IMR-90 (cell line): ENCODE data around the gene TTC23L. TPM values are rescaled to one million over a fixed set of nuclear protein-coding genes. Genes with fewer than 3 reads are reported as not detected.

Experiments
- ATAC-seq: fragments of 200-7000 bp; cut with Tn5 transposase; 2 replicates; pipeline ENCODE4 v1.9.1; 2020; ENCODE audit warnings: low read depth, mild to moderate bottlenecking, moderate library complexity
- BruUV-seq: library from RNA; stranded (reverse); fragments of 400-500 nt; replicated peaks from 2 replicates; lab custom pipeline; 2021; lab: Mats Ljungman, UMichigan
- CTCF ChIA-PET: fragments of 300-600 bp; formaldehyde crosslinking; extraction: SDS; loops from one replicate; lab custom pipeline; 2021; ENCODE audit warnings: antibody characterized with exemption; lab: Yijun Ruan, JAX
- POLR2A ChIA-PET: fragments of 300-600 bp; sonication (Branson Sonifier 250); formaldehyde crosslinking; loops from one replicate; lab custom pipeline; 2022; ENCODE audit warnings: antibody characterized with exemption; ENCODE audit not compliant: unreplicated experiment; lab: Charles Lee
- DNase-seq: peaks from one replicate; pipeline ENCODE4 v3.0.0; 2013
- H2AFZ ChIP-seq: replicated peaks from 2 replicates; pipeline ENCODE3; 2013; ENCODE audit warnings: low read length, mild to moderate bottlenecking; ENCODE audit not compliant: poor library complexity
- H2AK5ac ChIP-seq: 2 replicates; pipeline ENCODE4 v1.6.1; 2013; ENCODE audit warnings: low read depth, low read length, inconsistent platforms
- H2AK9ac ChIP-seq: replicated peaks from 2 replicates; pipeline ENCODE3; 2013; ENCODE audit warnings: mild to moderate bottlenecking, low read depth, low read length, moderate library complexity; ENCODE audit not compliant: poor library complexity
- H2BK120ac ChIP-seq: 2 replicates; pipeline ENCODE4 v1.6.1; 2013; ENCODE audit warnings: low read depth, low read length, inconsistent platforms
- H2BK15ac ChIP-seq: 3 replicates; pipeline ENCODE4 v1.6.1; 2013; ENCODE audit warnings: low read depth, low read length, inconsistent platforms
- H2BK20ac ChIP-seq: 2 replicates; pipeline ENCODE4 v1.6.1; 2013; ENCODE audit warnings: low read depth, mild to moderate bottlenecking, inconsistent platforms, low read length, moderate library complexity
- H2BK5ac ChIP-seq: 2 replicates; pipeline ENCODE4 v1.6.1; 2013; ENCODE audit warnings: mild to moderate bottlenecking, low read depth, low read length, inconsistent platforms; ENCODE audit not compliant: poor library complexity, severe bottlenecking
- H3K14ac ChIP-seq: replicated peaks from 2 replicates; pipeline ENCODE4 v1.6.1; 2013; ENCODE audit warnings: low read depth, low read length, inconsistent platforms
- H3K18ac ChIP-seq: 2 replicates; pipeline ENCODE4 v1.6.1; 2013; ENCODE audit warnings: low read depth, low read length, control low read depth
- H3K23ac ChIP-seq: 2 replicates; pipeline ENCODE4 v1.6.1; 2013; ENCODE audit warnings: low read depth, low read length, inconsistent platforms
- H3K27ac ChIP-seq: 2 replicates; pipeline ENCODE4 v1.5.1; 2013; ENCODE audit warnings: mild to moderate bottlenecking, control low read depth, low read length; ENCODE audit not compliant: insufficient read depth
- H3K27me3 ChIP-seq: 2 replicates; pipeline ENCODE4 v1.6.1; 2013; ENCODE audit warnings: low read length; ENCODE audit not compliant: control insufficient read depth, insufficient read depth
- H3K36me3 ChIP-seq: 2 replicates; pipeline ENCODE4 v1.6.1; 2013; ENCODE audit warnings: low read length, mixed read lengths; ENCODE audit not compliant: control insufficient read depth, insufficient read depth
- H3K4ac ChIP-seq: 2 replicates; pipeline ENCODE4 v1.6.1; 2013; ENCODE audit warnings: low read depth, low read length, inconsistent platforms
- H3K4me1 ChIP-seq: 2 replicates; pipeline ENCODE4 v1.6.1; 2013; ENCODE audit warnings: low read length, mixed read lengths; ENCODE audit not compliant: control insufficient read depth, insufficient read depth
- H3K4me2 ChIP-seq: 2 replicates; pipeline ENCODE4 v1.6.1; 2013; ENCODE audit warnings: low read depth, mild to moderate bottlenecking, control low read depth, low read length, moderate library complexity
- H3K4me3 ChIP-seq: 2 replicates; pipeline ENCODE4 v1.5.1; 2013; ENCODE audit warnings: low read depth, mild to moderate bottlenecking, control low read depth, low read length, moderate library complexity; ENCODE audit not compliant: insufficient read depth
- H3K56ac ChIP-seq: 2 replicates; pipeline ENCODE4 v1.6.1; 2013; ENCODE audit warnings: low read length, inconsistent platforms; ENCODE audit not compliant: insufficient read depth; ENCODE audit errors: extremely low read depth
- H3K79me1 ChIP-seq, 2 experiments: 2 replicates each; pipeline ENCODE4 v1.6.1; 2013; ENCODE audit warnings: low read length in 2 of 2, inconsistent platforms in 1 of 2, low read depth in 1 of 2
- H3K9ac ChIP-seq: 2 replicates; pipeline ENCODE4 v1.6.1; 2013; ENCODE audit warnings: low read depth, low read length, control low read depth
- H3K9me1 ChIP-seq: 2 replicates; pipeline ENCODE4 v1.6.1; 2013; ENCODE audit warnings: low read length, inconsistent platforms; ENCODE audit not compliant: insufficient read depth
- H3K9me3 ChIP-seq: 2 replicates; pipeline ENCODE4 v1.6.1; 2013; ENCODE audit warnings: low read length; ENCODE audit not compliant: control insufficient read depth, insufficient read depth
- H4K20me1 ChIP-seq: 2 replicates; pipeline ENCODE4 v1.6.1; 2013; ENCODE audit warnings: low read length, inconsistent platforms; ENCODE audit not compliant: insufficient read depth
- H4K5ac ChIP-seq: 2 replicates; pipeline ENCODE4 v1.6.1; 2013; ENCODE audit warnings: mild to moderate bottlenecking, low read depth, low read length, control low read depth
- H4K8ac ChIP-seq, 2 experiments: 2 replicates each; pipeline ENCODE4 v1.6.1; 2013; ENCODE audit warnings: low read depth in 2 of 2, low read length in 2 of 2, control low read depth in 1 of 2, inconsistent platforms in 1 of 2
- H4K91ac ChIP-seq: 2 replicates; pipeline ENCODE4 v1.6.1; 2013; ENCODE audit warnings: low read depth, low read length, inconsistent platforms; ENCODE audit not compliant: insufficient read depth
- BHLHE40 ChIP-seq: fragments of 150-350 bp; IDR thresholded peaks from 2 replicates; pipeline ENCODE4 v1.6.1; 2016; ENCODE audit warnings: mild to moderate bottlenecking, low read depth, low read length
- CEBPB ChIP-seq: IDR thresholded peaks from 2 replicates; pipeline ENCODE4 v1.6.1; 2012; ENCODE audit warnings: low read depth, low read length, improper control_type of control experiment
- CHD1 ChIP-seq: IDR thresholded peaks from 2 replicates; pipeline ENCODE4 v1.6.1; 2012; ENCODE audit warnings: low read depth, low read length, improper control_type of control experiment
- CTCF ChIP-seq: conservative IDR thresholded peaks from 2 replicates; pipeline ENCODE4 v1.5.1; 2012; ENCODE audit warnings: mild to moderate bottlenecking, low read depth, low read length, improper control_type of control experiment
- ELK1 ChIP-seq: fragments of 150-350 bp; IDR thresholded peaks from 2 replicates; pipeline ENCODE4 v1.6.1; 2016; ENCODE audit warnings: low read depth, mild to moderate bottlenecking, low read length, moderate library complexity, borderline replicate concordance
- FOS ChIP-seq: fragments of 150-350 bp; IDR thresholded peaks from 2 replicates; pipeline ENCODE4 v1.6.1; 2016; ENCODE audit warnings: low read depth, low read length
- MAFK ChIP-seq: IDR thresholded peaks from 2 replicates; pipeline ENCODE4 v1.6.1; 2012; ENCODE audit warnings: low read depth, low read length, improper control_type of control experiment
- MAZ ChIP-seq: IDR thresholded peaks from 2 replicates; pipeline ENCODE4 v1.6.1; 2012; ENCODE audit warnings: low read depth, mild to moderate bottlenecking, low read length, improper control_type of control experiment, moderate library complexity, borderline replicate concordance
- MXI1 ChIP-seq: IDR thresholded peaks from 2 replicates; pipeline ENCODE4 v1.6.1; 2012; ENCODE audit warnings: low read depth, mild to moderate bottlenecking, low read length, moderate library complexity, borderline replicate concordance
- POLR2A ChIP-seq: IDR thresholded peaks from 2 replicates; pipeline ENCODE4 v1.6.1; 2012; ENCODE audit warnings: mild to moderate bottlenecking, low read depth, low read length
- RAD21 ChIP-seq: IDR thresholded peaks from 2 replicates; pipeline ENCODE4 v1.6.1; 2012; ENCODE audit warnings: low read length, improper control_type of control experiment
- RCOR1 ChIP-seq: IDR thresholded peaks from 2 replicates; pipeline ENCODE4 v1.6.1; 2012; ENCODE audit warnings: mild to moderate bottlenecking, low read length, improper control_type of control experiment; ENCODE audit not compliant: insufficient replicate concordance
- RFX5 ChIP-seq: IDR thresholded peaks from 2 replicates; pipeline ENCODE4 v1.8.0; 2012; ENCODE audit warnings: low read depth, mild to moderate bottlenecking, low read length, moderate library complexity
- USF2 ChIP-seq: fragments of 150-350 bp; IDR thresholded peaks from 2 replicates; pipeline ENCODE4 v1.6.1; 2017; ENCODE audit warnings: mild to moderate bottlenecking, antibody characterized with exemption, low read length, low read depth
- WGBS, 2 experiments: methylation state at CpG; one replicate each; pipeline versions ENCODE4 v1.1.5 to v1.1.7; 2013; ENCODE audit warnings: missing lambda C conversion rate in 2 of 2; ENCODE audit not compliant: insufficient read length in 1 of 2; ENCODE audit errors: extremely low coverage in 2 of 2; 5-methylcytosine and 5-hydroxymethylcytosine counted together
- dilution Hi-C: fragments of 300-500 bp; cut with HindIII; formaldehyde crosslinking; loops from one replicate; pipeline ENCODE4 v1.14.3; 2018; ENCODE audit warnings: low sequenced_read_pairs; ENCODE audit not compliant: unreplicated experiment
- in situ Hi-C: fragments of 300-500 bp; cut with MboI; formaldehyde crosslinking; loops from 3 replicates; pipeline ENCODE4 v1.14.3; 2019; ENCODE audit warnings: low sequenced_read_pairs, inconsistent platforms, mixed read lengths
- intact Hi-C: fragments of 100-400 bp; cut with micrococcal nuclease; formaldehyde crosslinking; loops from 2 replicates; pipeline ENCODE4 v1.10.0; 2022
- polyA plus RNA-seq, 3 experiments: library from polyadenylated mRNA; depleted of rRNA; stranded (reverse); fragments of >200 nt; gene quantifications; 2 replicates each; pipeline ENCODE4 v1.2.3, GENCODE V29; 2012; ENCODE audit warnings: low replicate concordance in 1 of 3
- total RNA-seq: library from RNA; depleted of rRNA; stranded (reverse); fragments of >200 nt; gene quantifications from 2 replicates; pipeline ENCODE4 v1.2.3, GENCODE V29; 2012

TTC23L gene
- total and polyA plus RNA-seq, 2 of the 4 experiments (the other 2 are of a cell fraction) = under 0.01 TPM; not detected in 1

GRCh38 chr5:34868791-34869190 is 29.8 kb downstream of the TTC23L start:
- H3K4ac ChIP-seq = no peak overlapping the region
- H2AFZ ChIP-seq = no peak overlapping the region
- H3K4me2 ChIP-seq = no peak overlapping the region
- dilution Hi-C loops = no loop called here
- H2BK15ac ChIP-seq = no peak overlapping the region
- no peak overlapping the region for H3K9ac ChIP-seq
- TF ChIP-seq RCOR1 (no peak), FOS (no peak), MXI1 (no peak), CHD1 (no peak), USF2 (no peak), BHLHE40 (no peak), CTCF (no peak), ELK1 (no peak), RAD21 (no peak), RFX5 (no peak), MAFK (no peak), POLR2A (no peak), CEBPB (no peak), MAZ (no peak)
- no peak overlapping the region for H3K18ac ChIP-seq
- no TSS peak for BruUV-seq
- no peak overlapping the region for H3K14ac ChIP-seq
- in situ Hi-C loops = no loop called here
- H3K9me3 ChIP-seq = no peaks in the 10 kb centered on the region
- H3K79me1 ChIP-seq = no peaks in the 10 kb centered on the region
- H3K27ac ChIP-seq = no peak overlapping the region
- H2AK9ac ChIP-seq = no peak overlapping the region
- H4K91ac ChIP-seq = no peak overlapping the region
- H3K23ac ChIP-seq = no peak overlapping the region
- intact Hi-C loops = no loop called here
- ChIA-PET POLR2A (no interaction called here), CTCF (interaction anchor here (1.1 kb wide), 1 partner anchor 15 kb away, joined by 3 read pairs; no protein-coding TSS in a partner anchor)
- no peak for ATAC-seq
- H3K4me1 ChIP-seq = no peaks in the 10 kb centered on the region
- H4K20me1 ChIP-seq = no peaks in the 10 kb centered on the region
- no peaks in the 10 kb centered on the region for H3K9me1 ChIP-seq
- H2BK20ac ChIP-seq = no peak overlapping the region
- H4K5ac ChIP-seq = no peak overlapping the region
- H3K4me3 ChIP-seq = no peak overlapping the region
- no peaks in the 10 kb centered on the region; the same call in 1 of the 2 replicates for H3K27me3 ChIP-seq
- WGBS, 2 experiments = no CpG with 5 or more reads among the region's 1 CpG
- no peak overlapping the region for H4K8ac ChIP-seq
- no peak for DNase-seq
- no peak overlapping the region for H2AK5ac ChIP-seq
- no peak overlapping the region for H2BK5ac ChIP-seq
- no peak overlapping the region for H3K56ac ChIP-seq
- no peaks in the 10 kb centered on the region for H3K36me3 ChIP-seq
- H2BK120ac ChIP-seq = no peak overlapping the region
